Lower leg skin (tissue), 4 donors: ENCODE data around the gene QSOX1. TPM values are rescaled to one million over a fixed set of nuclear protein-coding genes. Genes with fewer than 3 reads are reported as not detected.

ENCODE experiments used
- DNase-seq, 2 donors: peaks; one replicate each; pipeline ENCODE4 v3.0.0-alpha.2; 2019; ENCODE audit warnings: low spot score in 2 of 2
- H3K4me3 ChIP-seq: fragments of 200-600 bp; sonication (generic); 2 replicates; pipeline ENCODE4 v1.5.1; 2017; ENCODE audit warnings: mild to moderate bottlenecking, low read depth; ENCODE audit not compliant: poor library complexity, severe bottlenecking
- CTCF ChIP-seq, 3 donors: fragments of 450-650 bp; IDR thresholded peaks; one replicate each; pipeline ENCODE4 v1.5.1; 2016; ENCODE audit warnings: antibody characterized with exemption in 3 of 3, mild to moderate bottlenecking in 3 of 3, moderate library complexity in 2 of 3
- POLR2A ChIP-seq, 2 donors: fragments of 450-650 bp; IDR thresholded peaks; one replicate each; pipeline ENCODE4 v1.6.1; 2016 to 2017; ENCODE audit warnings: antibody characterized with exemption in 2 of 2, mild to moderate bottlenecking in 1 of 2, moderate library complexity in 1 of 2
- WGBS, 2 donors: methylation state at CpG; one replicate each; pipeline ENCODE4 v1.1.5; 2018; 5-methylcytosine and 5-hydroxymethylcytosine counted together
- intact Hi-C: fragments of 100-400 bp; cut with DNase I; formaldehyde crosslinking; loops from one replicate; pipeline ENCODE4 v1.15.0; 2023; ENCODE audit warnings: low total_unique reads
- total RNA-seq, 4 donors: library from RNA; depleted of rRNA; stranded (reverse); fragments of >200 nt; gene quantifications; one replicate each; pipeline ENCODE4 v1.1.0, GENCODE V29; 2016

QSOX1 gene
- total RNA-seq, 4 donors from 2014 or later: 77.7 to 90.3 (median 87.3) TPM

- no peak overlapping the region for H3K4me3 ChIP-seq
- no peak for DNase-seq
- intact Hi-C loops: no loop called here
- 0 to 1% methylated on average over 37 of the region's 37 CpGs for WGBS, 2 donors
- TF ChIP-seq CTCF (IDR thresholded peaks at IDR 0.05) (no peak), POLR2A (IDR thresholded peaks at IDR 0.05) (no peak)
Measured at GRCh38 chr1:180231506-180231921, 76.8 kb downstream of the QSOX1 start.

GRCh38 chr1:180231936-180232335 lies 77.3 kb downstream of the QSOX1 start:
- intact Hi-C loops: no loop called here
- no peak for TF ChIP-seq CTCF (IDR thresholded peaks at IDR 0.05)
- no peak for TF ChIP-seq POLR2A (IDR thresholded peaks at IDR 0.05)
- no peak overlapping the region for H3K4me3 ChIP-seq
- no peak for DNase-seq
- WGBS, 2 donors: 1 to 2% methylated on average over 14 of the region's 14 CpGs

DNA sequence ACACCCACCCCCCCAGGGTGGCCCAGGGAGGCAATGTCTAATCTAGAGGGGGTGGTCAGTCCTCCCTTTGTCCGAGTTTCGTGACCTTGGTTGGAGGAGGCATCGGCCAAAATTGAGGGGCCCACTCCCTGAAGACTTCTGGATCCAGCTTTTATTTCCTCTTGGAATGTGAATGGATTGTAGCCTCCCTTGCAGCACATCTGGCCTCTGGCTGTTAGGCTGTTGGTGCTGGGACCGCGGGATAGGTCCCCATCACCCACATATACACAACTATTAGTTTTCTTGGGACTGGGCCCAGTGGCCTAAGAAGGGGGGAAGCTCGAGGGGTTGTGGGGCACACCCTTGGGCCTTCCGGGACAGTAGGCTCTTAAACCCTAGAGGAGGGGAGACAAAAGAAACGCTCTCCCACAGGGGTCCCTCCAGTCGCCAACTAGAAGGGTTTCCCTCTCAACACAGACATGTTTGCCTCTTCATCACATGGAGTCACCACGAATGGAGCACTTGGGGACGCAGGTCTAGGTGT lies 77.9 kb downstream of the QSOX1 start:
- no peak for TF ChIP-seq POLR2A (IDR thresholded peaks at IDR 0.05)
- no peak for TF ChIP-seq CTCF (IDR thresholded peaks at IDR 0.05)
- 17 to 18% methylated on average over 11 of the region's 11 CpGs for WGBS, 2 donors
- H3K4me3 ChIP-seq: no peak overlapping the region
- intact Hi-C loops: no loop called here
- no peak for DNase-seq

GRCh38 chr1:180233191-180234011 lies 78.7 kb downstream of the QSOX1 start:
- no peak for DNase-seq
- intact Hi-C loops: no loop called here
- TF ChIP-seq POLR2A (IDR thresholded peaks at IDR 0.05): no peak
- no peak for TF ChIP-seq CTCF (IDR thresholded peaks at IDR 0.05)
- 3 to 4% methylated on average over 56 to 67 of the region's 71 CpGs for WGBS, 2 donors
- no peak overlapping the region for H3K4me3 ChIP-seq

DNA sequence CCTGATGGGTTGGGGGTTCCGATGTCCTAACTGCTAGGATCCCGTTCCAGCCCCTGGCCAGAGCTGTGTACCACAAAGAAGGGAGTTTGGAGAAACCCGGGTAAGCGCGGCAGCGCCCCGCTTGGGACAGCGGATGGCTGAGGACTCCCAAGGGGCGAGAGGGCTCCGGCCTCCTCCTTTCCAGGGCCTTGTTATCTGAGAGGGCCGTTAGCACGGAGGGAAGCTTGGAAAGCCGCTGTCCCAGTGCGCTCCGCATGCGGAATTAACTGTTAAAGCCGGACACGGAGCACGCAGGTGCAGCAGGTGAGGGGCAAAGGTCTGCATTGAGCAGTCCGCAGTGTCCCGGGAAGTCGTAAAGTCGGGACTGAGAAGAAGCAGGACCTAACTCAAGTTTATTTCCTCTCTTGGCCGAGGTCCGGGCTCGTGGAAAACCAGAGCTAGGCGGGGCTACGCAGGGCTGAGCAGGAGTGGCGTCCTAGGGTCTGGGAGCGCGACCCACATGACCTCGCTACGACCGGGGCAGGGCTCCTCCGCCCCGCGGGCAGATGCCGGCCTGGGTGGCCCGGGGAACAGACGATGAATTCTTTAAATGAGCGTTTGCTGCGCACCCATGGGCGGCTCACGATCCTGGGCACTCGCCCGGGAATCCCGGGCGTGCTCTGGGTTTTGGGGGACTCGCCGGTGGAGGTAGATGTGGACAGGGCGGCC lies 79.9 kb downstream of the QSOX1 start:
- 2% methylated on average over 30 to 47 of the region's 51 CpGs for WGBS, 2 donors
- no peak overlapping the region for H3K4me3 ChIP-seq
- intact Hi-C loops: no loop called here
- TF ChIP-seq POLR2A (IDR thresholded peaks at IDR 0.05) (no peak), CTCF (IDR thresholded peaks at IDR 0.05) (no peak)
- no peak for DNase-seq
